ENCODE measurements around the gene CDKN2D. TPM values are rescaled to one million over a fixed set of nuclear protein-coding genes. Genes with fewer than 3 reads are reported as not detected.
A peak's percentile ranks its signal among the peaks of the same experiment; 100 is the strongest.
"Not testable (repeated sequence)": the region's sequence is repeated elsewhere in the genome, so short reads cannot be mapped to it uniquely, and the experiment has no call there.

CDKN2D gene
- total RNA-seq, 1 experiment from 2014 or later: 17.1 TPM

DNA sequence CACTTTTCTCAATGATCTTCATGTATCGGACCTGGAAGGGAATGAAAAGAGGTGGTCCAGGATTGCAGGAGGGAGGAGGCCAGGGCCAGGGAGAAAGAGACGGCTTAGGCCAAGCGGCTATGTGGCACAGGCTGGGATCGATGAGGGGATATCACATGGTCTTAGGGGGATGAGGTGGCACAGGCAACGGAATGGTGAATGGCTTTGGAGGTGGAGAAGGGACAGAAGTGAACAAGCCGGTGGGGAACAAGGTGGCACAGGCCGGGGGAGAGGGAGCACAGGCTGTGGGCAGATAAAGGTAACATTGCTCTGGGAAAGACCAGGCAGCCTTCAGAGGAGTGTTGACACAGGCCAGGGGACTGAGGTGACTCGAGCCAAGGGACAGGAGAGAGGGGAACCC is 5.7 kb upstream of the CDKN2D start:
- Histone ChIP-seq H4K20me1 (ENCODE audit: low read length) (no peaks in the 10 kb centered on the region), H3K9me2 (replicated peaks; ENCODE audit: low read length) (no peaks in the 10 kb centered on the region), H3F3A (ENCODE audit: low read length, unreplicated experiment) (no peaks in the 10 kb centered on the region), H3K27ac (ENCODE audit: low read length) (no peak overlapping the region), H2AFZ (ENCODE audit: low read length) (no peak overlapping the region), H3K4me2 (ENCODE audit: low read length) (no peak overlapping the region), H3K9ac (ENCODE audit: low read length) (no peak overlapping the region), H3K36me3 (ENCODE audit: low read depth, low read length) (no peaks in the 10 kb centered on the region), H3K4me1 (ENCODE audit: insufficient read depth, low read length) (peaks cover 6% of the 10 kb centered on the region), H3K27me3 (ENCODE audit: low read length) (no peaks in the 10 kb centered on the region), H3K79me2 (ENCODE audit: low read length) (no peaks in the 10 kb centered on the region), H3K4me3 (ENCODE audit: low read length) (no peak overlapping the region), H3K9me3 (ENCODE audit: low read length) (no peaks in the 10 kb centered on the region)
- no TSS peak for BruUV-seq (replicated peaks)
- intact Hi-C loops (cut with micrococcal nuclease): no loop called here
- no peak for DNase-seq
- TF ChIP-seq EZH2phosphoT487 (IDR thresholded peaks at IDR 0.05; ENCODE audit: borderline replicate concordance, low read length) (no peak), EZH2 (IDR thresholded peaks at IDR 0.05; ENCODE audit: low read length, unreplicated experiment) (no peak)
- TF ChIP-seq, protein P1, sequence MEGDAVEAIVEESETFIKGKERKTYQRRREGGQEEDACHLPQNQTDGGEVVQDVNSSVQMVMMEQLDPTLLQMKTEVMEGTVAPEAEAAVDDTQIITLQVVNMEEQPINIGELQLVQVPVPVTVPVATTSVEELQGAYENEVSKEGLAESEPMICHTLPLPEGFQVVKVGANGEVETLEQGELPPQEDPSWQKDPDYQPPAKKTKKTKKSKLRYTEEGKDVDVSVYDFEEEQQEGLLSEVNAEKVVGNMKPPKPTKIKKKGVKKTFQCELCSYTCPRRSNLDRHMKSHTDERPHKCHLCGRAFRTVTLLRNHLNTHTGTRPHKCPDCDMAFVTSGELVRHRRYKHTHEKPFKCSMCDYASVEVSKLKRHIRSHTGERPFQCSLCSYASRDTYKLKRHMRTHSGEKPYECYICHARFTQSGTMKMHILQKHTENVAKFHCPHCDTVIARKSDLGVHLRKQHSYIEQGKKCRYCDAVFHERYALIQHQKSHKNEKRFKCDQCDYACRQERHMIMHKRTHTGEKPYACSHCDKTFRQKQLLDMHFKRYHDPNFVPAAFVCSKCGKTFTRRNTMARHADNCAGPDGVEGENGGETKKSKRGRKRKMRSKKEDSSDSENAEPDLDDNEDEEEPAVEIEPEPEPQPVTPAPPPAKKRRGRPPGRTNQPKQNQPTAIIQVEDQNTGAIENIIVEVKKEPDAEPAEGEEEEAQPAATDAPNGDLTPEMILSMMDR (conservative IDR thresholded peaks at IDR 0.05; ENCODE audit: low read depth, low read length): no peak
- ChIA-PET POLR2A (ENCODE audit: unreplicated experiment) (no interaction called here), CTCF (no interaction called here)
- ATAC-seq: no peak

DNA sequence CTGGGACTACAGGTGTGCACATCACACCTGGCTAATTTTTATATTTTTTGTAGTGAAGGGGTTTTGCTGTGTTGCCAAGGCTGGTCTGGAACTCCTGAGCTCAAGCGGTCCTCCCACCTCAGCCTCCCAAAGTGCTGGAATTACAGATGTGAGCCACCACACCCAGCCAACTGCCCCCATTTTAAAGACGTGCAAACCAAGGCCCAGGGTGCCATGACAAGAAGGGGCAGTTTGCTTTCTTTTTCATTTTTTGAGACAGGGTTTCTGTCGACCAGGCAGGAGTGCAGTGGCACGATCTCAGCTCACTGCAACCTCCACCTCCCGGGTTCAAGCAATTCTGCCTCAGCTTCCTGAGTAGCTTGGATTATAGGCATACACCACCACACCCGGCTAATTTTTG is 5.0 kb upstream of the CDKN2D start:
- CTCF ChIA-PET: interaction anchor here (0.6 kb wide), 1 partner anchor 12 kb away, joined by 4 read pairs; no protein-coding TSS in a partner anchor
- not testable (repeated sequence) for BruUV-seq (replicated peaks)
- intact Hi-C loops (cut with micrococcal nuclease): loop anchor here (2.0 kb wide), 3 partner anchors 69 to 171 kb away; partner anchors contain the start of gene CDC37

DNA sequence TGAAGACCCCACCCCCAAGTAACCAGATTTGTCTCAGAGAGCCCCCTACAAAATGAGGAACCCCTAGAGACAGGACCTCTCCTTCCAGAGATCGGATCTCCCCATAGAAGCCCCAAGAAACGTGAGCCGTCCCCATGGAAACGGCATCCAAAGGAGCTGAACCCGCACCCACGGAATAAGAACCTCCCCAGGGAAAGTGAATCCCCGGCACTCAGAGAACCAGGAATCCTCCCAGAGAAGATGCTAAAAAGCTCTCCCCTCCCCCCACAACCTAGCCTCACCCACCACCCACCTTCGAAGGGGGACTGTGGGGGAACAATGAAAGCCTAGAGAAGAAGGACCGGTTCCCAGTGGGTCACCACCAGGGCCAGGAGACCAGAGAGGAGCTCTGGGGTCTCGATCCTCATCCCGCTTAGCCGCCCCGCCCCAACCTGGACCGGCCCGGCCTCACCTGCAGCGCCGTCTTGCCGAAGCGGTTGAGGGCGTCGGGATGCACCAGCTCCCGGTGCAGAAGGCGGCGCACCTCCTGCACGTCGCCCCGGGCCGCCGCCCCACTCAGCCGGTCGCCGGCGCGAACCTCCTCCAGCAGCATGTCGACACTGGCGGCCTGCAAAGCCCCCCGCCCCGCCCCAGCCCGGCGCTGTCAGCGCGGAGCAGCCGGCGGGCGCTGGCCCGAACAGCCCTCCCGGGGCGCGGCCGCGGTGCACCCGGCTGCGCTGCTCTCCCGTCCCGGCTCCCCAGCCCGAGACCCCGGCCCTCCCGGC is 535 bp downstream of the CDKN2D start:
- H3K4me3 ChIP-seq (ENCODE audit: low read length): peak overlapping the region; percentile 72
- no TSS peak for BruUV-seq (replicated peaks)
- H3K9me2 ChIP-seq (replicated peaks; ENCODE audit: low read length): no peaks in the 10 kb centered on the region
- ChIA-PET CTCF (interaction anchor here (0.6 kb wide), 1 partner anchor 24 kb away, joined by 3 read pairs; no protein-coding TSS in a partner anchor), POLR2A (ENCODE audit: unreplicated experiment) (no interaction called here)
- H3K4me2 ChIP-seq (ENCODE audit: low read length): peak overlapping the region; percentile 87
- no peaks in the 10 kb centered on the region for H3K27me3 ChIP-seq (ENCODE audit: low read length)
- H3K9me3 ChIP-seq (ENCODE audit: low read length): no peaks in the 10 kb centered on the region
- H3K9ac ChIP-seq (ENCODE audit: low read length): peak overlapping the region; percentile 27
- TF ChIP-seq EZH2 (IDR thresholded peaks at IDR 0.05; ENCODE audit: low read length, unreplicated experiment): no peak
- TF ChIP-seq, protein P1 (conservative IDR thresholded peaks at IDR 0.05; ENCODE audit: low read depth, low read length): no peak
- peaks cover 29% of the 10 kb centered on the region for H3K79me2 ChIP-seq (ENCODE audit: low read length)
- intact Hi-C loops (cut with micrococcal nuclease): loop anchor here (1.0 kb wide), 1 partner anchor 27 kb away; no protein-coding TSS in a partner anchor
- no peaks in the 10 kb centered on the region for H4K20me1 ChIP-seq (ENCODE audit: low read length)
- H3K27ac ChIP-seq (ENCODE audit: low read length): no peak overlapping the region
- no peaks in the 10 kb centered on the region for H3F3A ChIP-seq (ENCODE audit: low read length, unreplicated experiment)
- peak overlapping the region; percentile 63; the same call in 1 of the 2 replicates for H2AFZ ChIP-seq (ENCODE audit: low read length)
- no peaks in the 10 kb centered on the region for H3K36me3 ChIP-seq (ENCODE audit: low read depth, low read length)
- H3K4me1 ChIP-seq (ENCODE audit: insufficient read depth, low read length): peaks cover 32% of the 10 kb centered on the region
- ATAC-seq (peak; percentile 31), DNase-seq (peak; percentile 50)

More for the DNA sequence above, 5.0 kb upstream of the CDKN2D start:
- H4K20me1 ChIP-seq (ENCODE audit: low read length); H3K9me3 ChIP-seq (ENCODE audit: low read length); H3K4me1 ChIP-seq (ENCODE audit: insufficient read depth, low read length); H3F3A ChIP-seq (ENCODE audit: low read length, unreplicated experiment); DNase-seq; H3K4me2 ChIP-seq (ENCODE audit: low read length); H3K27me3 ChIP-seq (ENCODE audit: low read length); H3K36me3 ChIP-seq (ENCODE audit: low read depth, low read length); H3K9ac ChIP-seq (ENCODE audit: low read length); H3K79me2 ChIP-seq (ENCODE audit: low read length); H3K4me3 ChIP-seq (ENCODE audit: low read length); H2AFZ ChIP-seq (ENCODE audit: low read length); ATAC-seq; POLR2A ChIA-PET (ENCODE audit: unreplicated experiment); H3K9me2 ChIP-seq (replicated peaks; ENCODE audit: low read length); H3K27ac ChIP-seq (ENCODE audit: low read length): not testable (repeated sequence)
